ENCODE results near the gene CEND1. TPM values are rescaled to one million over a fixed set of nuclear protein-coding genes. Genes with fewer than 3 reads are reported as not detected.
A peak's percentile ranks its signal among the peaks of the same experiment; 100 is the strongest.

CEND1 gene
- total RNA-seq, 1 experiment from 2014 or later: not detected

- no peak for DNase-seq (ENCODE audit: low read depth)
Measured at GRCh38 chr11:778976-779954, 10.6 kb downstream of the CEND1 start.

- DNase-seq (ENCODE audit: low read depth): peak; percentile 82
Measured at GRCh38 chr11:777288-778255, 12.3 kb downstream of the CEND1 start, which contains the start of gene GATD1. Gene GATD1, minus strand, starts transcription at chr11:777487. Its CDS starts 25 bp downstream, at chr11:777462.

DNA sequence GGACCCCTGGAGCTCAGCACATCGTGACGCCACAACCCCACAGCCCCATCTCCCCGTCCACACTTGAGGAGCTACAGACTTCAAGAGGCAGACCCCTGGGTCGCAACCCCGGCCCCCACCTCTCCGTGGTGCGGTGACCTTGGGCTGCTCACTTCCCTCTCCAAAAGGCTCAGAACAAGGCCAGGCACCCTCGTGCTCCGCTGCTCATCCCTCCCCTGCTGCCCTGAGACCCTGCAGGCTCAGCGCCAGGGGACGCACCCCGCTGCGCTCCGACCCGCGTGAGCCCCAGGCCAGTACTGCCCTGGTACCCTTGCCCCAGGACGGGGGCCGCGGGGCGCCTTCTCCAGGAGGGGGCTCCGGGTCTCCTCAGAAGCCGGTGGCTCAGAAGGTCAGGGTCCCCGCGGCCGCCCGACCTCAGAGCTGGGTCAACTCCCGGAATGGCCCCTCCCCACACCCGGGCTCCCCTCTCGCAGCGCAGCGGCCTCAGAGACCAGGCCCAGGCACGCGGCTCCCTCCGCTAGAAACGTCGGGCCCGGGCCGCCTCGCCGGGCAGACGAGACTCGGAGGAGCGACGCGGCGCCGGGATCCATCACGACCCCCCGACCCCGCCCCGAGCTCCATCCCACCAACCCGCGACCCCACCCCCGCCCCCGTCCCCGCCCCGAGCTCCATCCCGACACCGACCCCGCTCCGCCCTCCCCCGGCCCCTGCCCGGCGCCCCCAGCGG, 13.2 kb downstream of the CEND1 start:
- DNase-seq (ENCODE audit: low read depth): peak; percentile 31

DNA sequence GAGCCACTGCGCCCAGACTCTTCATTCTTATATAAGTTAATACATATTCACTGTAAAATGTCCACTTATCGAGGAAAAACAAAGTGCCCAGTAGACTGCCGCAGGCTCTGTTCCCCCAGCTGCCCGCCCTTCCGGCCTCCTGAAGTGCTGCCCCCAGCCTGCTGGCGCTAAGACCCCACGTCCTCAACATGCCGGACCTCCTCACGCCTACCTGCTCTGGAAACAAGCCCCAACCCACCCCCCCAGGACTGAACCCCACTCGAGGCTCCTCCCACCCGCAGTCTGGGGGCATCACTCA, 13.7 kb downstream of the CEND1 start:
- no peak for DNase-seq (ENCODE audit: low read depth)

- peak; percentile 72 for DNase-seq (ENCODE audit: low read depth)
Measured at GRCh38 chr11:774873-775592, 14.9 kb downstream of the CEND1 start.

- DNase-seq (ENCODE audit: low read depth): no peak
Measured at GRCh38 chr11:773830-774229, 16.1 kb downstream of the CEND1 start.

DNA sequence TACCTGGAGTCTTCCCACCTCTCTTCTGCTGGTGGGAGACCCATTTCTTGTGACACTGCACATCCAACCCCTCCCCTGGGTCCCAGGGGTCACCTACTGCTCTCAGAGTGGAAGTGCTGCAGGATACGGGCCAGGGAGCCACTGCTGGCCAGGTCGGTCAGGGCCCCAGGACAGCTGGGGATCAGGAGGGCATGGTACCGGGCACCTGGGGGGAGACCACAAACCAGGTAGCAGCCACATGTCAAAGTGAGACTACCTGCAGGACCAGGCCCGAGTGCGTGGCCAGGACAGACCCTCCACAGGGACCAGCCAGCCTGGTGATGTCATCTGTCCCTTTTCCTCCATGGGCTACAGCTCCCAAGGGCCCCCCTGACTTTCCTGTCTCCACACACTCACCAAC, 16.5 kb downstream of the CEND1 start:
- DNase-seq (ENCODE audit: low read depth): no peak

GRCh38 chr11:772429-773390, 17.2 kb downstream of the CEND1 start:
- no peak for DNase-seq (ENCODE audit: low read depth)

DNA sequence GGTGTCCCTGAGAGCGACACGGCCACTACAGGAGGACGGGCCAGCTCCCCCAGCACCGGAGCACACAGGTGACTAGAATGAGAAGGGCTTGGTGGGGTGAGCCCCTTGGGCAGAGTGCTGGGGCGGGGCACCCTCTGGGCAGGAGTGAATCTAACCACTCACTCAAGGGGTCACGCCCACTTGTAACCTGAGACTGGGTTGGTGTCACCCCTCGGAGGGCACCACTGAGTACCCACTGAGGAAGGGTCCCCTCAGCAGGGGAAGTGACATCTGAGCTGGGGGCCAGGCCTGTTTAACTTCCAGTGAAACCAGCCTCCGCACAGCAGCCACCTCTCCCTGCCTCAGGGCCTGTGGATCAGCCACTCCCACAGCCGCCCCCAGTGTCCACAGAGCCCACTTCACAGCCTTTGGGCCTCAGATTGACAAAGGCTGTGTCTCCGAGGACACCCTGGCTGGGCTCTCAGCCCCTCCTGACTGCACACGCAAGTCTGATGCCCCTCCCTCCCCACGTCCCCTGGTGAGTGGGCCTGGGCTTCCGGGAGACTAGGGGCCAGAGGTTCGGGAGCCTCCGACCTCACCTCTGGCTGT, 18.2 kb downstream of the CEND1 start:
- DNase-seq (ENCODE audit: low read depth): no peak

- no peak for DNase-seq (ENCODE audit: low read depth)
Measured at GRCh38 chr11:770642-771616, 19.0 kb downstream of the CEND1 start.

GRCh38 chr11:769887-770641, 19.8 kb downstream of the CEND1 start:
- DNase-seq (ENCODE audit: low read depth): no peak

DNA sequence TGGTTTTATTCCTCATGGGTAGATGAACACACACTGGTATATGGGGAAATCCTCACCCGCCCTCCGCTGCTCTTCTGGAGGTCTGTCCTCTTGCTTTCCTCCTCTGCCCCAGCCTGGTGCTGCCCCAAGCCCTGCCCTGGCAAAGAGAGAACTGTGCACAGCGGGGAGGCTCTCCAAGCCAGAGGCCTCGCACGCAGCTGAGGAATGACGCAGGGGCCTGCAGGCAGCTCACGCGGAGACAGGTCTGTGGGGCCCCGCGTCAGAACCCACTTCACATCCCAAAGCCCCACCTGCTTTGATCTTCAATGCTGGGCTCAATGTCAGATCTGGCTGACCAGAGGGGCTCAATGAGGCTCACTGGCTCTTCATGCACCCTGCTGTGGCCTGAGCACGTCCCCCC, 22.7 kb downstream of the CEND1 start:
- DNase-seq (ENCODE audit: low read depth): no peak

DNA sequence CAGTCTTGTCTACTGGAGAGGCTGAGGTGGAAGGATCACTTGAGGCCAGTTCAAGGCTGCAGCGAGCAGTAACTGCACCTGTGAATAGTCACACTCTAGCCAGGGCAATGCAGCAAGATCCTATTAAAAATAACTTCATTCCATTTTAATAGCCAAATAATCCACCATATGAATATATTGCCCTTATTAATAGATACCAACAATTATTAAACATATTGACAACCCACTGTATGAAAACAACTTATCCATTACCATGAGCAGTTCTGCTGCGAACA, 23.0 kb downstream of the CEND1 start:
- no peak for DNase-seq (ENCODE audit: low read depth)

- no peak for DNase-seq (ENCODE audit: low read depth)
Measured at GRCh38 chr11:766106-766935, 23.6 kb downstream of the CEND1 start.

GRCh38 chr11:765802-766091, 24.1 kb downstream of the CEND1 start:
- no peak for DNase-seq (ENCODE audit: low read depth)

- peak; percentile 61 for DNase-seq (ENCODE audit: low read depth)
Measured at GRCh38 chr11:765025-765801, 24.7 kb downstream of the CEND1 start.

Measured in M059J (cell line).